A549 (cell line): ENCODE results near the gene SETBP1. TPM values are rescaled to one million over a fixed set of nuclear protein-coding genes. Genes with fewer than 3 reads are reported as not detected.

ENCODE experiments used
- ATAC-seq, 2 experiments: fragments of 200-7000 bp in 1 of 2; fragments of >200 bp in 1 of 2; cut with Nextera tagmentation in 1 of 2; cut with Tn5 transposase in 1 of 2; 3 replicates each; pipeline versions ENCODE4 v1.8.0 to v1.9.1; 2018 to 2020; ENCODE audit warnings: mild to moderate bottlenecking in 1 of 2, moderate library complexity in 1 of 2
- CTCF ChIA-PET: fragments of 300-600 bp; sonication (Branson Sonifier 250); formaldehyde crosslinking; extraction: SDS; loops from one replicate; lab custom pipeline; 2021; ENCODE audit warnings: antibody characterized with exemption, inconsistent platforms; lab: Yijun Ruan, JAX
- POLR2A ChIA-PET: fragments of 350-600 bp; formaldehyde crosslinking; extraction: SDS; loops from one replicate; lab custom pipeline; 2021; ENCODE audit warnings: antibody characterized with exemption, inconsistent platforms; lab: Yijun Ruan, JAX
- DNase-seq, 2 experiments: peaks; one replicate each; pipeline versions ENCODE4 v3.0.0 to v3.0.0-alpha.2; 2011 to 2016; ENCODE audit warnings: low read depth in 1 of 2, low spot score in 1 of 2
- FAIRE-seq: peaks from 2 replicates; lab custom pipeline; 2011; peaks lifted over from hg19 to GRCh38; lab: Jason Lieb, UNC
- H3K27ac ChIP-seq, 2 experiments: fragments of >200 bp; sonication (Bioruptor Twin); formaldehyde crosslinking; 3 replicates each; pipeline ENCODE4 v1.5.1; 2016 to 2017
- H3K4me1 ChIP-seq: fragments of >200 bp; sonication (Bioruptor Twin); formaldehyde crosslinking; 3 replicates; pipeline ENCODE4 v1.6.1; 2016
- H3K4me2 ChIP-seq: fragments of >200 bp; sonication (Bioruptor Twin); formaldehyde crosslinking; 3 replicates; pipeline ENCODE4 v1.6.1; 2016
- H3K4me3 ChIP-seq: fragments of >200 bp; sonication (Bioruptor Twin); formaldehyde crosslinking; 3 replicates; pipeline ENCODE4 v1.5.1; 2016
- H3K9me3 ChIP-seq: fragments of >200 bp; sonication (Bioruptor Twin); formaldehyde crosslinking; 3 replicates; pipeline ENCODE4 v1.6.1; 2016
- ATOH8 ChIP-seq: fragments of 250-450 bp; sonication (Bioruptor Pico); IDR thresholded peaks from 2 replicates; pipeline ENCODE4 v1.5.0; 2020; ENCODE audit warnings: low read depth, mild to moderate bottlenecking, moderate library complexity
- BHLHE40 ChIP-seq: IDR thresholded peaks from 2 replicates; pipeline ENCODE4 v1.6.1; 2012; ENCODE audit warnings: low read depth, low read length, inconsistent platforms
- CEBPB ChIP-seq, 2 experiments: fragments of >200 bp in 1 of 2; sonication (Bioruptor Twin) in 1 of 2; formaldehyde crosslinking in 1 of 2; IDR thresholded peaks; 2 replicates each; pipeline ENCODE4 v1.6.1; 2012 to 2016
- CHD4 ChIP-seq: fragments of 200-600 bp; sonication (generic); IDR thresholded peaks from 2 replicates; pipeline ENCODE4 v1.6.1; 2016; ENCODE audit warnings: antibody characterized with exemption, mild to moderate bottlenecking, borderline replicate concordance
- EHF ChIP-seq: fragments of 250-450 bp; sonication (Bioruptor Pico); IDR thresholded peaks from 2 replicates; pipeline ENCODE4 v1.5.0; 2020; ENCODE audit warnings: mild to moderate bottlenecking
- EHMT2 ChIP-seq: fragments of 200-600 bp; sonication (generic); IDR thresholded peaks from 2 replicates; pipeline ENCODE4 v1.6.1; 2016; ENCODE audit warnings: antibody characterized with exemption, low read depth, mild to moderate bottlenecking, moderate library complexity
- FOXS1 ChIP-seq: fragments of 250-450 bp; sonication (Bioruptor Pico); IDR thresholded peaks from 2 replicates; pipeline ENCODE4 v1.5.0; 2020; ENCODE audit warnings: mild to moderate bottlenecking, moderate library complexity
- HDAC2 ChIP-seq: fragments of 200-600 bp; sonication (generic); IDR thresholded peaks from 2 replicates; pipeline ENCODE4 v1.6.1; 2016
- HEYL ChIP-seq: fragments of 250-450 bp; sonication (Bioruptor Pico); IDR thresholded peaks from 2 replicates; pipeline ENCODE4 v1.8.0; 2021; ENCODE audit warnings: mild to moderate bottlenecking, moderate library complexity
- HOXA7 ChIP-seq: fragments of 250-450 bp; sonication (Bioruptor Pico); IDR thresholded peaks from 2 replicates; pipeline ENCODE4 v1.5.0; 2020; ENCODE audit warnings: mild to moderate bottlenecking, moderate library complexity
- JUNB ChIP-seq: fragments of >200 bp; sonication (Bioruptor Twin); formaldehyde crosslinking; IDR thresholded peaks from 2 replicates; pipeline ENCODE4 v1.6.1; 2016
- KDM1A ChIP-seq: fragments of 200-600 bp; sonication (generic); IDR thresholded peaks from 2 replicates; pipeline ENCODE4 v1.6.1; 2016; ENCODE audit warnings: low read depth, mild to moderate bottlenecking
- KDM5A ChIP-seq: fragments of 200-600 bp; sonication (generic); IDR thresholded peaks from 2 replicates; pipeline ENCODE4 v1.6.1; 2016; ENCODE audit warnings: antibody characterized with exemption, mild to moderate bottlenecking
- MYC ChIP-seq: IDR thresholded peaks from 2 replicates; pipeline ENCODE4 v1.6.1; 2012; ENCODE audit warnings: mild to moderate bottlenecking, inconsistent platforms, low read length, improper control_type of control experiment, borderline replicate concordance
- NFE2L2 ChIP-seq: fragments of 150-350 bp; conservative IDR thresholded peaks from 2 replicates; pipeline ENCODE4 v1.6.1; 2014; ENCODE audit warnings: low read length
- PBX3 ChIP-seq: IDR thresholded peaks from 2 replicates; pipeline ENCODE4 v1.6.1; 2012
- PHF8 ChIP-seq: fragments of 200-600 bp; sonication (generic); IDR thresholded peaks from 2 replicates; pipeline ENCODE4 v1.6.1; 2016; ENCODE audit warnings: low read depth, mild to moderate bottlenecking, antibody characterized with exemption, moderate library complexity, borderline replicate concordance
- RAD21 ChIP-seq, 2 experiments: fragments of >200 bp in 1 of 2; sonication (Bioruptor Twin) in 1 of 2; formaldehyde crosslinking in 1 of 2; IDR thresholded peaks in 1 of 2; conservative IDR thresholded peaks in 1 of 2; 2 replicates in 1 of 2; 3 replicates in 1 of 2; pipeline ENCODE4 v1.6.1; 2012 to 2018; ENCODE audit warnings: inconsistent platforms in 1 of 2
- RFX5 ChIP-seq: fragments of 450-650 bp; IDR thresholded peaks from 2 replicates; pipeline ENCODE4 v1.7.1; 2014; ENCODE audit warnings: antibody characterized with exemption, mild to moderate bottlenecking, moderate library complexity
- RNF2 ChIP-seq: fragments of 200-600 bp; sonication (generic); IDR thresholded peaks from 2 replicates; pipeline ENCODE4 v1.6.1; 2016; ENCODE audit warnings: low read depth, mild to moderate bottlenecking, antibody characterized with exemption, moderate library complexity, borderline replicate concordance
- SMC3 ChIP-seq: fragments of >200 bp; sonication (Bioruptor Twin); formaldehyde crosslinking; IDR thresholded peaks from 3 replicates; pipeline ENCODE4 v1.6.1; 2018; ENCODE audit warnings: inconsistent platforms
- ZC3H11A ChIP-seq: fragments of 450-650 bp; IDR thresholded peaks from 2 replicates; pipeline ENCODE4 v1.6.1; 2014; ENCODE audit warnings: antibody characterized with exemption, mild to moderate bottlenecking
- ZNF302 ChIP-seq: fragments of 250-450 bp; sonication (Bioruptor Pico); IDR thresholded peaks from 2 replicates; pipeline ENCODE4 v1.9.0; 2021; ENCODE audit warnings: inconsistent platforms, mild to moderate bottlenecking, moderate library complexity
- WGBS: methylation state at CpG from one replicate; pipeline ENCODE4 v1.1.6; 2017; ENCODE audit errors: missing lambda C conversion rate; 5-methylcytosine and 5-hydroxymethylcytosine counted together
- polyA plus RNA-seq, 4 experiments: library from polyadenylated mRNA; depleted of rRNA in 3 of 4; stranded (reverse); fragments of >200 nt; fragmentation: RNase III in 1 of 4; extraction: RNeasy Plus Mini Kit Qiagen cat#74134 plus additional on column Dnase treatment in 1 of 4; gene quantifications; 2 replicates in 3 of 4; 3 replicates in 1 of 4; pipeline ENCODE4 v1.2.3, GENCODE V29; 2011 to 2017

The SETBP1 gene
- polyA plus RNA-seq, 2 of the 4 experiments (the other 2 are of a cell fraction): 0.50 to 1.9 TPM

GRCh38 chr18:44815108-44815507 is 134.4 kb downstream of the SETBP1 start:
- Histone ChIP-seq H3K4me2 (no peak overlapping the region), H3K4me1 (no peaks in the 10 kb centered on the region), H3K4me3 (no peak overlapping the region), H3K27ac (no peak overlapping the region), H3K9me3 (no peaks in the 10 kb centered on the region)
- FAIRE-seq (no peak), DNase-seq (no peak), ATAC-seq (no peak)
- ChIA-PET POLR2A (no interaction called here), CTCF (no interaction called here)
- WGBS: 93% methylated on average over 6 of the region's 6 CpGs
- TF ChIP-seq CEBPB (IDR thresholded peaks at IDR 0.05) (no peak), SMC3 (no peak), KDM5A (no peak), ZNF302 (CRISPR knock-in tag) (no peak)

- H3K4me2 ChIP-seq: no peak overlapping the region
- TF ChIP-seq ATOH8 (no peak), PBX3 (no peak), CHD4 (no peak), FOXS1 (CRISPR knock-in tag) (no peak), HOXA7 (CRISPR knock-in tag) (no peak), RFX5 (no peak), MYC (no peak), SMC3 (no peak)
- ATAC-seq (no peak), FAIRE-seq (no peak), DNase-seq (no peak)
- ChIA-PET CTCF (no interaction called here), POLR2A (no interaction called here)
- no peak overlapping the region for H3K4me3 ChIP-seq
- peaks cover 7% of the 10 kb centered on the region; the same call in 2 of the 3 replicates for H3K4me1 ChIP-seq
- H3K9me3 ChIP-seq: no peaks in the 10 kb centered on the region
- 59% methylated on average over 3 of the region's 3 CpGs for WGBS
- H3K27ac ChIP-seq: no peak overlapping the region
Measured at GRCh38 chr18:44816050-44816449, 135.4 kb downstream of the SETBP1 start.

GRCh38 chr18:44816477-44816876 is 135.8 kb downstream of the SETBP1 start:
- CTCF ChIA-PET: no interaction called here

GRCh38 chr18:44817831-44818473 is 137.3 kb downstream of the SETBP1 start:
- DNase-seq: no peak
- H3K27ac ChIP-seq: no peak overlapping the region
- TF ChIP-seq EHF (CRISPR knock-in tag): no peak
- no peak for TF ChIP-seq KDM5A
- no peak for TF ChIP-seq HOXA7 (CRISPR knock-in tag)
- TF ChIP-seq PBX3: no peak
- TF ChIP-seq HDAC2: no peak
- no peak for TF ChIP-seq ATOH8
- no peak for TF ChIP-seq ZC3H11A
- no peak for TF ChIP-seq RNF2
- no peak for TF ChIP-seq NFE2L2
- TF ChIP-seq RAD21 (conservative IDR thresholded peaks at IDR 0.05 in 1 of 2, IDR thresholded peaks at IDR 0.05 in 1 of 2): no peak
- no peak for TF ChIP-seq KDM1A
- TF ChIP-seq BHLHE40: no peak
- no peak for TF ChIP-seq CHD4
- TF ChIP-seq HEYL: no peak
- 82% methylated on average over 10 of the region's 10 CpGs for WGBS
- ChIA-PET CTCF (no interaction called here), POLR2A (no interaction called here)
- no peak overlapping the region for H3K4me2 ChIP-seq
- H3K4me3 ChIP-seq: no peak overlapping the region
- H3K9me3 ChIP-seq: no peaks in the 10 kb centered on the region
- peaks cover 26% of the 10 kb centered on the region for H3K4me1 ChIP-seq
- no peak for ATAC-seq
- no peak for FAIRE-seq

More at GRCh38 chr18:44816477-44816876, 135.8 kb downstream of the SETBP1 start:
- peaks cover 11% of the 10 kb centered on the region for H3K4me1 ChIP-seq
- no peak overlapping the region for H3K27ac ChIP-seq
- FAIRE-seq: no peak
- H3K4me2 ChIP-seq: no peak overlapping the region
- no peak for TF ChIP-seq KDM1A
- no peak for TF ChIP-seq JUNB
- TF ChIP-seq PHF8: no peak
- TF ChIP-seq EHMT2: no peak
- H3K4me3 ChIP-seq: no peak overlapping the region
- POLR2A ChIA-PET: no interaction called here
- H3K9me3 ChIP-seq: no peaks in the 10 kb centered on the region
- no peak for ATAC-seq
- 81% methylated on average over 6 of the region's 6 CpGs for WGBS
- no peak for DNase-seq
